NOMO-1 treated with DMSO at 0.1 percent for 48 hours (cell line): ENCODE data around the gene RBFOX2.
"Not testable (repeated sequence)": the region's sequence is repeated elsewhere in the genome, so short reads cannot be mapped to it uniquely, and the experiment has no call there.

Source experiments
- DNase-seq: peaks from one replicate; lab custom pipeline; 2025; ENCODE audit not compliant: unreplicated experiment; lab: John Stamatoyannopoulos, UW

Gene RBFOX2

GRCh38 chr22:35837101-35837727 lies 191.4 kb downstream of the RBFOX2 start:
- DNase-seq: no peak

GRCh38 chr22:35835998-35836691 lies 192.5 kb downstream of the RBFOX2 start:
- DNase-seq: no peak

- peak; percentile 32 for DNase-seq
These were observed 193.2 kb downstream of the RBFOX2 start for GRCh38 chr22:35835267-35835997.

GRCh38 chr22:35834061-35834460 lies 194.6 kb downstream of the RBFOX2 start:
- peak; percentile 17 for DNase-seq

GRCh38 chr22:35830305-35830704 lies 198.3 kb downstream of the RBFOX2 start:
- DNase-seq: no peak

GRCh38 chr22:35824256-35824655 lies 204.4 kb downstream of the RBFOX2 start:
- DNase-seq: no peak

- no peak for DNase-seq
These were observed 207.0 kb downstream of the RBFOX2 start for GRCh38 chr22:35821654-35822053.

- no peak for DNase-seq
These were observed 209.2 kb downstream of the RBFOX2 start for GRCh38 chr22:35819421-35819820.

GRCh38 chr22:35818897-35819296 lies 209.7 kb downstream of the RBFOX2 start:
- DNase-seq: no peak

GRCh38 chr22:35812600-35812999 lies 216.0 kb downstream of the RBFOX2 start:
- no peak for DNase-seq

- no peak for DNase-seq
These were observed 217.0 kb downstream of the RBFOX2 start for GRCh38 chr22:35811670-35812069.

- DNase-seq: no peak
These were observed 218.8 kb downstream of the RBFOX2 start for GRCh38 chr22:35809816-35810215.

GRCh38 chr22:35808377-35808776 lies 220.2 kb downstream of the RBFOX2 start:
- no peak for DNase-seq

- not testable (repeated sequence) for DNase-seq
These were observed 222.0 kb downstream of the RBFOX2 start for GRCh38 chr22:35806668-35807067.

- DNase-seq: no peak
These were observed 223.2 kb downstream of the RBFOX2 start for GRCh38 chr22:35805466-35805865.

GRCh38 chr22:35804421-35804820 lies 224.2 kb downstream of the RBFOX2 start:
- no peak for DNase-seq

GRCh38 chr22:35802885-35803284 lies 225.7 kb downstream of the RBFOX2 start:
- DNase-seq: no peak

GRCh38 chr22:35801301-35801700 lies 227.3 kb downstream of the RBFOX2 start:
- not testable (repeated sequence) for DNase-seq

- no peak for DNase-seq
These were observed 229.5 kb downstream of the RBFOX2 start for GRCh38 chr22:35799150-35799549.

- no peak for DNase-seq
These were observed 231.2 kb downstream of the RBFOX2 start for GRCh38 chr22:35797411-35797810.

- DNase-seq: no peak
These were observed 233.1 kb downstream of the RBFOX2 start for GRCh38 chr22:35795476-35795875.

GRCh38 chr22:35792506-35792905 lies 236.1 kb downstream of the RBFOX2 start:
- no peak for DNase-seq
